ENCODE measurements around the gene PODXL2. TPM values are rescaled to one million over a fixed set of nuclear protein-coding genes. Genes with fewer than 3 reads are reported as not detected.
A peak's percentile ranks its signal among the peaks of the same experiment; 100 is the strongest.

Gene PODXL2
- total RNA-seq, 1 experiment from 2014 or later, result 5.7 TPM

- Histone ChIP-seq H3K9me2 (ENCODE audit: insufficient read depth) (no peaks in the 10 kb centered on the region), H3K36me3 (ENCODE audit: control insufficient read depth in 1 of 2, insufficient read depth in 2 of 2, low read length in 2 of 2) (no peaks in the 10 kb centered on the region), H3K27ac (ENCODE audit: low read depth, low read length) (no peak overlapping the region; the same call in 1 of the 2 replicates), H3K4me1 (ENCODE audit: control insufficient read depth in 1 of 2, insufficient read depth in 2 of 2, low read length in 2 of 2) (peaks cover 13 to 36% of the 10 kb centered on the region in 2 experiments), H3K9me3 (ENCODE audit: control insufficient read depth in 1 of 2, insufficient read depth in 1 of 2, low read depth in 1 of 2, low read length in 2 of 2) (no peaks in the 10 kb centered on the region), H3K9ac (ENCODE audit: low read length) (peak overlapping the region; percentile 49; the same call in 1 of the 2 replicates), H3K4me3 (replicated peaks in 1 of 2; ENCODE audit: low read depth in 1 of 2, low read length in 2 of 2) (no peak overlapping the region), H3K4me2 (ENCODE audit: low read length) (peak overlapping the region; percentile 64), H3K79me2 (ENCODE audit: insufficient read depth, low read length) (no peaks in the 10 kb centered on the region), H4K20me1 (ENCODE audit: insufficient read depth) (no peaks in the 10 kb centered on the region), H3K27me3 (ENCODE audit: insufficient read depth, low read length) (no peaks in the 10 kb centered on the region), H2AFZ (ENCODE audit: low read depth, low read length, poor library complexity, severe bottlenecking) (no peak overlapping the region)
- ChIA-PET POLR2A (no interaction called here), CTCF (interaction anchor here (1.5 to 2.2 kb wide), 2 partner anchors 143 to 270 kb away, joined by 3 to 11 read pairs; no protein-coding TSS in a partner anchor), RAD21 (ENCODE audit: low non-redundant PET in 1 of 2, low total read pairs in 2 of 2, uncharacterized antibody in 2 of 2, unreplicated experiment in 2 of 2) (no interaction called here)
- intact Hi-C loops (cut with micrococcal nuclease), result no loop called here
- no peak for DNase-seq (ENCODE audit: low read depth, low spot score)
- no TSS peak for BruUV-seq (replicated peaks)
- ATAC-seq, result no peak
- TF ChIP-seq EGR1 (IDR thresholded peaks at IDR 0.05; ENCODE audit: low read depth), result no peak
- TF ChIP-seq SP1 (IDR thresholded peaks at IDR 0.05; ENCODE audit: low read depth), result no peak
- TF ChIP-seq JUND (IDR thresholded peaks at IDR 0.05), result no peak
These were observed 60.4 kb downstream of the PODXL2 start for GRCh38 chr3:127689266-127689860.

DNA sequence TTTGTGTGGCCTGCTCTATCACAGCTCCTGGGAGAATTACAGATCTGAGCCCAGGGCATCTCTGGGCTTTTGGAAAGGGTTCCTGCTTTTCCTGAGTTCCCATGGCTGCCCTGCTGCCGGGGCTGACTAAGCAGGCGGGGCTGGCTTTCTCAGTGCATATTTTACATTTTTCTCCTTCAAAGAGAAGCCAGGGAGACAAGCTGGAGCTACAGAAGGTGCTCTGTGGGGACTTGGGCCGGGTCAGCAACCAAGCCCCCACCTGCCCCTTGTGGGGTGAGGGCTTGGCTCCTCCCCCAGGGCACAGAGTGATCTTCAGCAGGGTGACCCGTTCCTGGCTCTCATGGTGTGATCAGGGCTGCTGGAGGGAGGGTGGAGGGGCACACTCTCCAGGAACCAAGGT, 61.1 kb downstream of the PODXL2 start:
- Histone ChIP-seq H3K4me2 (ENCODE audit: low read length) (peak overlapping the region; percentile 64), H3K9me3 (ENCODE audit: control insufficient read depth in 1 of 2, insufficient read depth in 1 of 2, low read depth in 1 of 2, low read length in 2 of 2) (no peaks in the 10 kb centered on the region), H4K20me1 (ENCODE audit: insufficient read depth) (no peaks in the 10 kb centered on the region), H3K9ac (ENCODE audit: low read length) (peak overlapping the region; percentile 49), H2AFZ (ENCODE audit: low read depth, low read length, poor library complexity, severe bottlenecking) (no peak overlapping the region), H3K4me1 (ENCODE audit: control insufficient read depth in 1 of 2, insufficient read depth in 2 of 2, low read length in 2 of 2) (peaks cover 13 to 36% of the 10 kb centered on the region in 2 experiments), H3K27me3 (ENCODE audit: insufficient read depth, low read length) (no peaks in the 10 kb centered on the region), H3K27ac (ENCODE audit: low read depth, low read length) (peak overlapping the region; percentile 30), H3K4me3 (replicated peaks in 1 of 2; ENCODE audit: low read depth in 1 of 2, low read length in 2 of 2) (0 out of 4 replicates have a peak overlapping the region, but pooled peaks of 1 of the 2 experiments have one; percentile 4), H3K36me3 (ENCODE audit: control insufficient read depth in 1 of 2, insufficient read depth in 2 of 2, low read length in 2 of 2) (no peaks in the 10 kb centered on the region), H3K9me2 (ENCODE audit: insufficient read depth) (no peaks in the 10 kb centered on the region), H3K79me2 (ENCODE audit: insufficient read depth, low read length) (no peaks in the 10 kb centered on the region)
- DNase-seq (ENCODE audit: low read depth, low spot score) (no peak), ATAC-seq (peak; percentile 32)
- POLR2A ChIA-PET, result no interaction called here
- CTCF ChIA-PET, result interaction anchor here (1.5 to 2.2 kb wide), 2 partner anchors 142 to 270 kb away, joined by 3 to 11 read pairs; no protein-coding TSS in a partner anchor
- TF ChIP-seq RAD21 (IDR thresholded peaks at IDR 0.05; ENCODE audit: low read depth), result no peak
- TF ChIP-seq ATF3 (IDR thresholded peaks at IDR 0.05), result no peak
- TF ChIP-seq ZNF274 (IDR thresholded peaks at IDR 0.05; ENCODE audit: low read depth, low read length), result no peak
- TF ChIP-seq EZH2phosphoT487 (IDR thresholded peaks at IDR 0.05; ENCODE audit: borderline replicate concordance), result no peak
- TF ChIP-seq JUND (IDR thresholded peaks at IDR 0.05), result no peak
- no peak for TF ChIP-seq SP1 (IDR thresholded peaks at IDR 0.05; ENCODE audit: low read depth)
- TF ChIP-seq ZFX (IDR thresholded peaks at IDR 0.05), result no peak
- no peak for TF ChIP-seq SRF (IDR thresholded peaks at IDR 0.05; ENCODE audit: low read depth)
- TF ChIP-seq EGR1 (IDR thresholded peaks at IDR 0.05; ENCODE audit: low read depth), result no peak
- no peak for TF ChIP-seq EZH2 (IDR thresholded peaks at IDR 0.05)
- no peak for TF ChIP-seq POLR2A (IDR thresholded peaks at IDR 0.05; ENCODE audit: borderline replicate concordance, extremely low read depth, insufficient read depth, insufficient read length)
- no peak for TF ChIP-seq TCF7L2 (IDR thresholded peaks at IDR 0.05; ENCODE audit: borderline replicate concordance, extremely low read depth, insufficient read depth, insufficient read length)
- TF ChIP-seq YY1 (IDR thresholded peaks at IDR 0.05; ENCODE audit: extremely low read depth, insufficient replicate concordance, low read depth, low read length), result no peak
- intact Hi-C loops (cut with micrococcal nuclease), result loop anchor here (2.0 kb wide), 2 partner anchors 141 to 443 kb away; no protein-coding TSS in a partner anchor
- no TSS peak for BruUV-seq (replicated peaks)
- RAD21 ChIA-PET (ENCODE audit: low non-redundant PET in 1 of 2, low total read pairs in 2 of 2, uncharacterized antibody in 2 of 2, unreplicated experiment in 2 of 2), result no interaction called here
